ENCODE results near the gene SORCS1.

DNA sequence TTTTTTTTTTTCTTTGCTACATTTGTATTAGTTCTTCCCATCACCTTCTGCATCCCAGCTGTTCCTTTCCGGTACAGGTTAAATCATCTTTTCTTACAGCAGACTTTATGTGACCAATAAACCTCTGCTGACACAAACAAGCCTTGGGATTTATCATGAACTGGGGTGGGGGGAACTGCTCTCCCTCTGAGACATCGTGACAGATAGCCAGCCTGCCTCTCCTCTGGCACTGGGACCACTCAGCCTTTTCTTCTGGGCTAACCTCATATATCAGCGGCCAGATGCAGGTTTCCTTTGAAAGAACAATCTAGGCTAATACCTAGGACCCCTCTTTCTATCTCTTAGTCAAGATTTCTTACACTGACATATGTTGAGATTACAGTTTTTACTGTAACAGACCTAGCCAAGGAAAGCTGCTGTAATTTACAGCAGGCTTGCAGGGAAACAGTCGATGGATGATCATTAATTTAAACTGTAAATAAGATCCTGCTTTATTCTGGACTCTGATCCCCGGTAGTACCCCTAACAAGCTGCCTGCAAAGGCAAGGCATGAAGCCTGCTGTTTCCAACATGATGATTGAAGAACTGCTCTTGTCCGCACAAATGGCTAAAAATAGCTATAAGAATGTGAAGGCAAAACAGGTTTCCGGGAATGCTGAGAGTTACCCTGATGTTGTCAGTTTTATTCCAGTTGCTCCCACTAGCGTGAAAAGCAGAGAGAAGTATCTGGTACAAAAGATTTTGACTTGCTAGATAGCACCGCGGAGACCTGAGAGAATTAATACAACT is 338.7 kb downstream of the SORCS1 start:
- TF ChIP-seq, protein P1, sequence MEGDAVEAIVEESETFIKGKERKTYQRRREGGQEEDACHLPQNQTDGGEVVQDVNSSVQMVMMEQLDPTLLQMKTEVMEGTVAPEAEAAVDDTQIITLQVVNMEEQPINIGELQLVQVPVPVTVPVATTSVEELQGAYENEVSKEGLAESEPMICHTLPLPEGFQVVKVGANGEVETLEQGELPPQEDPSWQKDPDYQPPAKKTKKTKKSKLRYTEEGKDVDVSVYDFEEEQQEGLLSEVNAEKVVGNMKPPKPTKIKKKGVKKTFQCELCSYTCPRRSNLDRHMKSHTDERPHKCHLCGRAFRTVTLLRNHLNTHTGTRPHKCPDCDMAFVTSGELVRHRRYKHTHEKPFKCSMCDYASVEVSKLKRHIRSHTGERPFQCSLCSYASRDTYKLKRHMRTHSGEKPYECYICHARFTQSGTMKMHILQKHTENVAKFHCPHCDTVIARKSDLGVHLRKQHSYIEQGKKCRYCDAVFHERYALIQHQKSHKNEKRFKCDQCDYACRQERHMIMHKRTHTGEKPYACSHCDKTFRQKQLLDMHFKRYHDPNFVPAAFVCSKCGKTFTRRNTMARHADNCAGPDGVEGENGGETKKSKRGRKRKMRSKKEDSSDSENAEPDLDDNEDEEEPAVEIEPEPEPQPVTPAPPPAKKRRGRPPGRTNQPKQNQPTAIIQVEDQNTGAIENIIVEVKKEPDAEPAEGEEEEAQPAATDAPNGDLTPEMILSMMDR (IDR thresholded peaks at IDR 0.05): no peak
- no peak for TF ChIP-seq ZFX (IDR thresholded peaks at IDR 0.05; ENCODE audit: borderline replicate concordance)
